GM19351 (cell line): ENCODE measurements around the gene CDH4.

Experiments
- ATAC-seq: cut with Tn5 transposase; IDR thresholded peaks from one replicate; pipeline ENCODE4 v1.9.1; 2021; ENCODE audit warnings: mild to moderate bottlenecking, moderate library complexity; ENCODE audit not compliant: unreplicated experiment

The CDH4 gene

DNA sequence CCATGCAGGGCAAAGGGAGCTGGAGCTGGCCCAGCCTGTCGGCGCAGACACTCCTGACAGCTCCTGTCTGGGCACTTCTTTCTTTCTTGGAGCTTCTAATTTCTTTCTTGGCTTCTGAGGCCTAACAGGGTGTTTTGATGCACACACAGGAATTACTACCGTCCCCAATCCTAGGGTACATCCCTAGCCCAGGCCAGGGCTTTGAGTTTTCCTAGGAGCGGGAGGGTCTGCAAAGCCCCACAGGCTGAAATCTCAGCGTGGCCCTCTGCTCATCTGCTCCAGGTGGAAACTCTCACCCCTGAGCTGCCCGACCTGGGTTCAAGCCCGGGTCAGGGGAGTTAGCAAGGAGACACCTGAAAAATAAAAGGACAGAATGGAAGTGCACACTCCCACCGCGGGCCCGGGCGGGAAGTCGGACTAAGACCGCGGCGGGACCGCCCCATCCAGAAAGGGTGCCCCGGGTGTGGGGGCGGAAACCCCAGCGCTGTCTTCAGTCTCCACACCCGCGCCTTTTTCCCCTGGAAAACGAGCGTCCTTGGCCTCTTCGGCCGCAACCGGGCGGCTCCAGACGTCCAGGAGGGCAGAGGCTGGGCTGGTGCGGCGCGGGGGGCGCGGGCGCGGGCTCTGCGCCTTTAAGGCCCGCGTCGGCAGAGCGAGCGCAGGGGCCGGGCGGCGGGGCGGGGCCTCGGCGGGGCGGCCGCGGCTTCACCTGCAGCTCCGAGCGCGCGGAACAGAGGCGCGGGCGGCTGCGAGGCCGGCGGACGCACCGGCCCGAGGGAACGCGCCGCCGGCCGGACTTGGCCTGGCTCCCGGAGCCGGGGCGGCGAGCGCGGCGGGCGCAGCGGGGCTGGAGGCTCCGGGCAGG, at the start of gene CDH4:
Gene CDH4, plus strand, starts transcription at position 733 of the 865 bp plus-strand sequence.
- no peak for ATAC-seq

- no peak for ATAC-seq
Observed at GRCh38 chr20:61203320-61203719, 48.7 kb upstream of the CDH4 start.

GRCh38 chr20:61204206-61204605, 47.9 kb upstream of the CDH4 start:
- no peak for ATAC-seq

DNA sequence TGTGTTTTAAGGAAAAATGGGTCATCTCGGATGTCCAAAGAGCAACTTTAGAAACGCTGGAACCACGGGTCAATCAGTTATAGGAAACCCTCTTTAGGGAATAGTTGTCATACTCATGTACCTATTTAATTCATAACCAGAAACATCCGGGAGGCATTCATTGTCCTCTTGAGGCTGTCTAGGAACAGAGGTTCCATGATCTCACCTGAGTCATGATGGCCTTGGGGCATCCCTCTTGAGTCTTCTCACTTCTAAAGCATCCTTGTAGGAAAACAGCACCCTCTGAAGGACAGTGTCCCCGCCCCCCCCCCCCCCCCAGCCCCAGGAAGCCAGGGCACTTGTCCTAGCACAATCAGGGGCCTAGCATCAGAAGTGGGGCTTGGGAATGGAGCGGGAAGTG, 46.3 kb upstream of the CDH4 start:
- no peak for ATAC-seq

DNA sequence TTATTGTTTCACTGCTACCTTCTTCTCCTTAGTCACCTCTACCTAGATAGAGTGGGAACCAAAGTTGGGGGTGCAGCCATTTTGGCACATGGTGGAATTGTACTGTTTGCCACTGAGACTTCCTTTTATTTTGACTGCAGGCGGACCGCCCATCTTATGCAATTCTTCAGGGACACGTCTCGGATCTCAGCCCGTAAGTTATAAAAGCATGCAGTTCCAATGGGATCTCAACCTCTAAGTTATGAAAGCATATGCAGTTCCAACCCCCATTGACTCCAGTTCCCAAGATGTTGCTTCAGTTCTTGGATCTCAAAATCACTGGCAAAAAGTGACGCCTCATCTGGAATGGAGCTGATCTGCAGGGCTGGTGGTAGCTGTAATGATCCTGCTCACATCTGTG, 41.2 kb upstream of the CDH4 start:
- no peak for ATAC-seq

- ATAC-seq, result no peak
Observed at GRCh38 chr20:61217848-61218247, 34.2 kb upstream of the CDH4 start.

GRCh38 chr20:61219021-61219431, 33.0 kb upstream of the CDH4 start:
- no peak for ATAC-seq

DNA sequence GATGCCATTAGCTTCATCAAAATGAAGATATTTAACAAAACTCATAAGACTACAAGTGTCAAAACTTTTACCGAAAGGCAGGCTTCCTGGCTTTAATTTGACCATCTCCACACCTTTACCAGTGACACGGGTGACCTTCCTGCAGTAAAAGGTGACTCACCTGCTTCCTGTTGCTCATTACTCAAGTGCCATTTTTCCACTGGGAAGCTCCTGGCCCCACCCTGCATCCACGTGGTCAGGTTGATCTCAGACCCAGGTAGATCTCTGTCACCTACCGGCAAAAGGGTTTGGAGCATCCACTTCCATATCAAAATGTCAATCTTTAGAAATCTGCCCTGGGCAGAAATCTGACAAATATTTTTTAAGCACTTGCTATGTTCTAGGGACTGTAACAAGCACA, 31.9 kb upstream of the CDH4 start:
- no peak for ATAC-seq

- no peak for ATAC-seq
Observed at GRCh38 chr20:61220626-61221325, 31.3 kb upstream of the CDH4 start.

GRCh38 chr20:61222699-61223098, 29.4 kb upstream of the CDH4 start:
- ATAC-seq, result no peak

GRCh38 chr20:61223121-61223520, 28.9 kb upstream of the CDH4 start:
- ATAC-seq, result no peak

DNA sequence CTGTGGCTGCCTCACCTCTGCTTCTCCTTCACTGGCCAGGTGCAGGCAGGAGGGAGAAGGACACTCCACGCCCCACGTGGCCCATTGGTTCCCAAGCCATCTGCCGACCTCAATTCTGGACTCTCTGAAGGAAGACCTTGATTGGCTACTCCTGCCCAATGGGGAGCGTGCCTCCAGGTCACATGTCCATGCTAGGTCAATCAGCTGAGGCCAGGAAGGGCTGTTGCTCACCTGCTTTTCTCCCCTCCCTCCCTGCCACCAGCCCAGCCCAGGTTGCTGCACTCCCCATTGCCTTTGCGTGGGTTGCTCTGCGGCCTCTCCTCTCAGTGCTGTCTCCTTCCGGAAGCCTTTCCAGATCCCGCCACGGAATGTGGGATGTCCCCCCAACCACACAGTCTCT, 21.9 kb upstream of the CDH4 start:
- ATAC-seq, result no peak

DNA sequence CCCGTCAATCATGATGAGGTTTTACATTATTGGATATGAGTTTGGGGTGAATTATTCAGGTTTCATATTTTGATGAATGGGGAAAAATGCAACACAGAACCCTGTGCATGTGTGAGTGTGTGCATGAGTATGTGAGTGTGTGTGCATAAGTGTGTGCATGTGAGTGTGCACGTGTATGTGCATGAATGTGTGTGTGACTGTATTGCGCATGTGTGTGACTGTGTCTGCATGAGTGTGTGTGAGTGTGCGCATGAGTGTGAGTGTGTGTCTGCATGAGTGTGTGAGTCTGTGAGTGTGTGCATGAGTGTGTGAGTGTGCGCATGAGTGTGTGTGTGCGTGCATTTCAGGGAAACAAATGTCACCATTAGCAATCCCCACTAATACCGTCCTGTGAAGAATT, 18.5 kb upstream of the CDH4 start:
- ATAC-seq, result no peak

GRCh38 chr20:61234224-61234890, 17.7 kb upstream of the CDH4 start:
- ATAC-seq, result no peak

DNA sequence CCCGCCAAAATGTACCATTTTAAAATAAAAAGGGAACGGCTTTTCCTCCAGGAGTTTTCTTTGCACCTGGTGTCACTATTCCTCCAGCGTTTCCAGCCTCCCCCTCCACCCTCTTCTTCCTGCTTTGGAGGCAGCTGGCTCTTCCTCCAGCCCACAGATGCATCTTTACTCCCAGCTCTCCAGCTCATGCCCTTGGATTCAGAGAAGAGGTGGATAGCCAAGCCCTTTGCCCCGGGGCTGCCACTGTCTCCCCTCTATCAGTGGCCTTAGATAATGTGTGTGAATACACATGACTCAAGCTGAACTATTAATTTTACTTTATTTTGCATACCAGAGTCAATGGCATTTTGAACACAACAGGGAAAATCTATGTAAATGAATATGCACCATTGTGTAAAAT, 15.3 kb upstream of the CDH4 start:
- ATAC-seq, result no peak

DNA sequence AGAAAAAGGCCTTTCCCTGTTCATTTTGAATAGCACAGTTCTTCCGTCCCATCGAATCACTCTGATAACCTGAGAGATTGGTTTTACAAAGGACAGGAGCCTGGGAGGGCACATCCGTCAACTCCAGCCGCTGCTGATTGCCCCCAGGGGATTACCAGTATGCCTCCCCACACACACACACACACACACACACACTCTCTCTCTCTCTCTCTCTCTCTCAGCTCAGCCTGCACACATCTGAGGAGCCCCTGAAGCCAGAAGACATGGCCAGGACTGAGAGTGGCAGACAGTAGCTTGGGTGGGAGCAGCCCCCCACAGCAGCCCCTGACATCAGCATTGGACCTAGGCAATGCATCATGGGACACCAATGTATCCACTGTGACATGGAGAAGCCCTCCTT, 13.2 kb upstream of the CDH4 start:
- no peak for ATAC-seq

- no peak for ATAC-seq
Observed at GRCh38 chr20:61240814-61241213, 11.2 kb upstream of the CDH4 start.

DNA sequence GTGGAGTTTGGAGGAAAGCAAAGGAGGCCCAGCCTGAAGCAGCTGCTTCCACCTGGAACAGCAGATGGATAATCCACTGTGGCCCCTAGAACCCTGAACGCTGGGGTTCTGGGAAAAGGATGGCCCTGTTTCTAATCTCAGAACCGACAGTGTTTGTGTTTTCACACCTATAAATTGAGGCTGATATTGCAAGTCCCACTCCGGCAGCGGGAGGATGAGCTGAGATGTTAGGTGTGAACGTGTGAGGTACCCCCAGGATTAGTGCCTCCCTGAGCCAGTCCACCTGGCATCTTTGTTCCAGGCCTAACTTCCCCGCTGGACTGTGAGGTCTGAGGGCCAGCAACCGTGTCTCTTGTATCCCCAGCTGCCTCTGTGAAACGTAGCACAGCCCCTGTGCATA, 7.8 kb upstream of the CDH4 start:
- no peak for ATAC-seq

GRCh38 chr20:61246269-61246668, 5.8 kb upstream of the CDH4 start:
- ATAC-seq, result no peak

DNA sequence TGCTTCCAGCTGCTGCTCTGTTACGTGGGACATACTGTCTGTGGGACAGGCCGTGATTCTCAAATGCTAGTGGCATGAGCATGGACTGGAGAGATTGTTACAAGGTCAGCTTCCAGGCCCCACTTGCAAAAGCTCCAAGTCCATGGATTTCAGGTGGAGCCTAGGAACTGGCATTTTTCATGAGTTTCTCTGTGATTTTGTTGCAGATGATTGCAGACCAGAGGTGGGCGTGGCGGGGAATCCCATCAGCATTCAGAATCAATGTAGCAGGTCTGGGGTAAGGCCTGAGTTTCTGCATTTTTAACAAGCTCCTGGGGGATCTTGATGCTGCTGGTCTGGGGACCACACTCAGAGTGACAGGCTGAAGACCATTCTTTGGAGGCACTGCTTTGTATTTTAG, 2.4 kb upstream of the CDH4 start:
- ATAC-seq, result no peak

- ATAC-seq, result no peak
Observed at GRCh38 chr20:61252601-61253263, 671 bp downstream of the CDH4 start.
